HepG2 (cell line): ENCODE results near the gene RBM12. TPM values are rescaled to one million over a fixed set of nuclear protein-coding genes. Genes with fewer than 3 reads are reported as not detected.

ENCODE experiments used
- GPBP1L1 ChIP-seq: sonication (generic); formaldehyde crosslinking; IDR thresholded peaks from 2 replicates; pipeline ENCODE4 v1.5.0; 2020; ENCODE audit warnings: mild to moderate bottlenecking, missing genetic modification reagents
- HCFC1 ChIP-seq: fragments of 150-350 bp; IDR thresholded peaks from 2 replicates; pipeline ENCODE4 v1.6.1; 2014; ENCODE audit warnings: low read depth, low read length
- HDAC6 ChIP-seq: fragments of 200-600 bp; sonication (generic); IDR thresholded peaks from 2 replicates; pipeline ENCODE4 v1.7.0; 2017; ENCODE audit warnings: mild to moderate bottlenecking, antibody characterized with exemption, low read length, low read depth
- JUND ChIP-seq: sonication (generic); formaldehyde crosslinking; IDR thresholded peaks from 2 replicates; pipeline ENCODE4 v1.8.0; 2022; ENCODE audit warnings: mild to moderate bottlenecking, missing genetic modification reagents
- KLF16 ChIP-seq, 2 experiments: sonication (generic) in 1 of 2; formaldehyde crosslinking in 1 of 2; IDR thresholded peaks; 2 replicates each; pipeline versions ENCODE4 v1.6.1 to v1.8.0; 2016 to 2023; ENCODE audit warnings: missing genetic modification reagents in 2 of 2, missing compliant biosample characterization in 1 of 2
- PAWR ChIP-seq: sonication (generic); formaldehyde crosslinking; IDR thresholded peaks from 2 replicates; pipeline ENCODE4 v1.4.0; 2020; ENCODE audit warnings: missing genetic modification reagents, mild to moderate bottlenecking, borderline replicate concordance
- PLSCR1 ChIP-seq: sonication (generic); formaldehyde crosslinking; IDR thresholded peaks from 2 replicates; pipeline ENCODE4 v1.5.0; 2020; ENCODE audit warnings: missing genetic modification reagents, mild to moderate bottlenecking, borderline replicate concordance
- RARG ChIP-seq: sonication (generic); formaldehyde crosslinking; IDR thresholded peaks from 2 replicates; pipeline ENCODE4 v1.4.0; 2020; ENCODE audit warnings: low read depth, mild to moderate bottlenecking, missing genetic modification reagents
- RBFOX2 ChIP-seq: fragments of 200-400 bp; formaldehyde crosslinking; IDR thresholded peaks from 2 replicates; pipeline ENCODE4 v1.6.1; 2017; ENCODE audit warnings: low read depth, mild to moderate bottlenecking, low read length
- RFXANK ChIP-seq: IDR thresholded peaks from 2 replicates; pipeline ENCODE4 v1.6.1; 2016
- RXRB ChIP-seq: IDR thresholded peaks from 2 replicates; pipeline ENCODE4 v1.6.1; 2016; ENCODE audit warnings: borderline replicate concordance, missing genetic modification reagents, missing compliant biosample characterization
- TEAD2 ChIP-seq: sonication (generic); formaldehyde crosslinking; IDR thresholded peaks from 2 replicates; pipeline ENCODE4 v1.9.0; 2021; ENCODE audit warnings: missing genetic modification reagents
- TP53 ChIP-seq: sonication (generic); formaldehyde crosslinking; conservative IDR thresholded peaks from 2 replicates; pipeline ENCODE4 v1.4.0; 2020; ENCODE audit warnings: missing genetic modification reagents
- ZBED4 ChIP-seq: sonication (generic); formaldehyde crosslinking; IDR thresholded peaks from 2 replicates; pipeline ENCODE4 v1.4.0; 2020; ENCODE audit warnings: missing genetic modification reagents, borderline replicate concordance
- ZNF180 ChIP-seq: sonication (generic); formaldehyde crosslinking; IDR thresholded peaks from 2 replicates; pipeline ENCODE4 v1.4.0; 2020; ENCODE audit warnings: low read depth, missing genetic modification reagents, borderline replicate concordance
- ZNF224 ChIP-seq: sonication (generic); formaldehyde crosslinking; IDR thresholded peaks from 2 replicates; pipeline ENCODE4 v1.5.0; 2020; ENCODE audit warnings: mild to moderate bottlenecking, missing genetic modification reagents
- ZNF567 ChIP-seq: sonication (generic); formaldehyde crosslinking; IDR thresholded peaks from 2 replicates; pipeline ENCODE4 v1.8.1; 2023; ENCODE audit warnings: mild to moderate bottlenecking, missing genetic modification reagents, borderline replicate concordance
- ZNF619 ChIP-seq: sonication (generic); formaldehyde crosslinking; IDR thresholded peaks from 2 replicates; pipeline ENCODE4 v1.4.0; 2020; ENCODE audit warnings: mild to moderate bottlenecking, missing genetic modification reagents
- ZNF639 ChIP-seq: conservative IDR thresholded peaks from 2 replicates; pipeline ENCODE4 v1.6.1; 2018; ENCODE audit warnings: missing genetic modification reagents
- ZNF790 ChIP-seq: sonication (generic); formaldehyde crosslinking; IDR thresholded peaks from 2 replicates; pipeline ENCODE4 v1.8.0; 2022; ENCODE audit warnings: missing genetic modification reagents, mild to moderate bottlenecking, borderline replicate concordance
- ZNF850 ChIP-seq: sonication (generic); formaldehyde crosslinking; conservative IDR thresholded peaks from 2 replicates; pipeline ENCODE4 v1.9.0; 2021; ENCODE audit warnings: mild to moderate bottlenecking, missing genetic modification reagents
- polyA plus RNA-seq, 8 experiments: library from polyadenylated mRNA; depleted of rRNA in 3 of 8; stranded (reverse) in 7 of 8; unstranded in 1 of 8; fragments of >200 nt; fragmentation: Illumina TruSeq in 4 of 8; extraction: Trizol in 4 of 8; gene quantifications; 2 replicates each; pipeline versions ENCODE4 v1.2.1 to v1.2.3, GENCODE V29; 2011 to 2016; ENCODE audit warnings: low read depth in 4 of 8, missing spikeins in 1 of 8, mixed read lengths in 1 of 8; ENCODE audit not compliant: insufficient read depth in 1 of 8
- total RNA-seq, 5 experiments: library from RNA; depleted of rRNA; stranded (reverse); fragments of >200 nt; fragmentation: Illumina TruSeq; extraction: Trizol; gene quantifications; 2 replicates each; pipeline ENCODE4 v1.2.3, GENCODE V29; 2016; ENCODE audit warnings: low read depth in 1 of 5

RBM12 gene
- total and polyA plus RNA-seq, 2 of the 13 experiments (the other 11 are each of a cell fraction or from before 2014, with no cell fraction given), result 97.9 to 104 TPM

GRCh38 chr20:35600993-35601973 is 63.4 kb downstream of the RBM12 start (continued):
- TF ChIP-seq ZBED4 (CRISPR knock-in tag) (no peak), KLF16 (CRISPR knock-in tag; IDR thresholded peaks at IDR 0.05) (no peak; a peak in 1 of 4 replicates), HDAC6 (no peak), TEAD2 (CRISPR knock-in tag) (0 out of 2 replicates have a peak, but pooled peaks have one; percentile 70), RXRB (CRISPR knock-in tag) (no peak), RFXANK (no peak), RARG (CRISPR knock-in tag) (no peak), ZNF790 (CRISPR knock-in tag) (no peak), TP53 (no peak), GPBP1L1 (CRISPR knock-in tag) (no peak), ZNF850 (no peak), RBFOX2 (no peak), HCFC1 (no peak), ZNF180 (CRISPR knock-in tag) (no peak), PAWR (0 out of 2 replicates have a peak, but pooled peaks have one; percentile 79), JUND (no peak), ZNF567 (CRISPR knock-in tag) (no peak), ZNF619 (peak; percentile 63; the same call in 1 of the 2 replicates), PLSCR1 (CRISPR knock-in tag) (no peak), ZNF639 (CRISPR knock-in tag) (no peak), ZNF224 (no peak)
